Measurements from ENCODE around the gene CUL1.

- TF ChIP-seq, protein P1, sequence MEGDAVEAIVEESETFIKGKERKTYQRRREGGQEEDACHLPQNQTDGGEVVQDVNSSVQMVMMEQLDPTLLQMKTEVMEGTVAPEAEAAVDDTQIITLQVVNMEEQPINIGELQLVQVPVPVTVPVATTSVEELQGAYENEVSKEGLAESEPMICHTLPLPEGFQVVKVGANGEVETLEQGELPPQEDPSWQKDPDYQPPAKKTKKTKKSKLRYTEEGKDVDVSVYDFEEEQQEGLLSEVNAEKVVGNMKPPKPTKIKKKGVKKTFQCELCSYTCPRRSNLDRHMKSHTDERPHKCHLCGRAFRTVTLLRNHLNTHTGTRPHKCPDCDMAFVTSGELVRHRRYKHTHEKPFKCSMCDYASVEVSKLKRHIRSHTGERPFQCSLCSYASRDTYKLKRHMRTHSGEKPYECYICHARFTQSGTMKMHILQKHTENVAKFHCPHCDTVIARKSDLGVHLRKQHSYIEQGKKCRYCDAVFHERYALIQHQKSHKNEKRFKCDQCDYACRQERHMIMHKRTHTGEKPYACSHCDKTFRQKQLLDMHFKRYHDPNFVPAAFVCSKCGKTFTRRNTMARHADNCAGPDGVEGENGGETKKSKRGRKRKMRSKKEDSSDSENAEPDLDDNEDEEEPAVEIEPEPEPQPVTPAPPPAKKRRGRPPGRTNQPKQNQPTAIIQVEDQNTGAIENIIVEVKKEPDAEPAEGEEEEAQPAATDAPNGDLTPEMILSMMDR (conservative IDR thresholded peaks at IDR 0.05) = no peak
- TF ChIP-seq ZFX (IDR thresholded peaks at IDR 0.05) = no peak
Measured at GRCh38 chr7:148720472-148720871, 21.8 kb downstream of the CUL1 start.
